ENCODE measurements around the gene CXCL13.

The CXCL13 gene

DNA sequence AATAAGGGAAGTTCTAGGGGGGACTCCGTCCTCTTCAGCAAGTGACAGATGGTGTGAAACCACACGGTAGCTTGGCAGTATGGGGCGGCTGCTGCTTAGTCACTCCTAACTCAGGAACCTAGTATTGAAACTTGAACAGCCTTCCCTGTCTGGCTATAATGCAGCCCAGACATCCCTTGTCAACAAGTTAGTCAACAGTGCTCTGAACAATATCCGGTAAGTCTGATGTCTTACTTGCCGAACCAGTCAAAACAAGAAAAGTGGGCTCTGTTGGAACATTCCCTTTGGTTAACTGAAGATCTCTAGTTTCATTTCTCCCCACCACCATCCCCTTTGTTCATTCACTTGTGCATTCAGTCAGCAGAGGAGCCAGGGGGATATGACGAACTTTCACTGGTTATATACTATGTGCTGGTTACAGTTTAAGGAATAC lies 18.7 kb upstream of the CXCL13 start:
- H3K4me3 Mint-ChIP-seq, result no peak overlapping the region
- TF ChIP-seq, protein P1, sequence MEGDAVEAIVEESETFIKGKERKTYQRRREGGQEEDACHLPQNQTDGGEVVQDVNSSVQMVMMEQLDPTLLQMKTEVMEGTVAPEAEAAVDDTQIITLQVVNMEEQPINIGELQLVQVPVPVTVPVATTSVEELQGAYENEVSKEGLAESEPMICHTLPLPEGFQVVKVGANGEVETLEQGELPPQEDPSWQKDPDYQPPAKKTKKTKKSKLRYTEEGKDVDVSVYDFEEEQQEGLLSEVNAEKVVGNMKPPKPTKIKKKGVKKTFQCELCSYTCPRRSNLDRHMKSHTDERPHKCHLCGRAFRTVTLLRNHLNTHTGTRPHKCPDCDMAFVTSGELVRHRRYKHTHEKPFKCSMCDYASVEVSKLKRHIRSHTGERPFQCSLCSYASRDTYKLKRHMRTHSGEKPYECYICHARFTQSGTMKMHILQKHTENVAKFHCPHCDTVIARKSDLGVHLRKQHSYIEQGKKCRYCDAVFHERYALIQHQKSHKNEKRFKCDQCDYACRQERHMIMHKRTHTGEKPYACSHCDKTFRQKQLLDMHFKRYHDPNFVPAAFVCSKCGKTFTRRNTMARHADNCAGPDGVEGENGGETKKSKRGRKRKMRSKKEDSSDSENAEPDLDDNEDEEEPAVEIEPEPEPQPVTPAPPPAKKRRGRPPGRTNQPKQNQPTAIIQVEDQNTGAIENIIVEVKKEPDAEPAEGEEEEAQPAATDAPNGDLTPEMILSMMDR (IDR thresholded peaks at IDR 0.05; ENCODE audit: unreplicated experiment in 3 of 3), result no peak
- H3K27me3 Mint-ChIP-seq (ENCODE audit: low read depth), result no peaks in the 10 kb centered on the region
- no peaks in the 10 kb centered on the region for H3K9me3 Mint-ChIP-seq
- H3K4me1 Mint-ChIP-seq, result peaks cover 5% of the 10 kb centered on the region
- H3K27ac Mint-ChIP-seq, result no peak overlapping the region
- no peaks in the 10 kb centered on the region for H3K36me3 Mint-ChIP-seq (ENCODE audit: low read depth)

DNA sequence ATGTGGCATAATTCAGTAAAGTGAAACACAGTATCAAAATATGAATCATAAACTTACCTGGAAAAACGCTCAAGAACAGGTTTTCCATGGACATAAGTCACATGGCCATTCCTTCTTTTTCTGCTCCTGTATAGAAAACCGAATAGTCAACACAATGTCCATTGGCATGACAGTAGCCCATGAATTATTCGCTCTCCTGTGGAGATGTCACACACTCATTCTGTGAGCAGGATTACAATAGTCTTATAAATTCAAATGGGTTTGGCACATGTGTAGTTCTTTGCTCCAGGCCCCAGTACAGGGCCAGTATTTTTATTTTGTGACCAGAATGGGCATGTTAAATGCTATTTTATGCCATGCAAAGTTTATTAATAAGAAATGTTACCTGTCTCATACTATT lies 15.1 kb upstream of the CXCL13 start:
- Mint-ChIP-seq H3K27ac (no peak overlapping the region), H3K9me3 (no peaks in the 10 kb centered on the region), H3K27me3 (ENCODE audit: low read depth) (no peaks in the 10 kb centered on the region), H3K4me3 (no peak overlapping the region), H3K4me1 (no peaks in the 10 kb centered on the region), H3K36me3 (ENCODE audit: low read depth) (no peaks in the 10 kb centered on the region)
- TF ChIP-seq, protein P1 (IDR thresholded peaks at IDR 0.05; ENCODE audit: unreplicated experiment in 3 of 3), result no peak

DNA sequence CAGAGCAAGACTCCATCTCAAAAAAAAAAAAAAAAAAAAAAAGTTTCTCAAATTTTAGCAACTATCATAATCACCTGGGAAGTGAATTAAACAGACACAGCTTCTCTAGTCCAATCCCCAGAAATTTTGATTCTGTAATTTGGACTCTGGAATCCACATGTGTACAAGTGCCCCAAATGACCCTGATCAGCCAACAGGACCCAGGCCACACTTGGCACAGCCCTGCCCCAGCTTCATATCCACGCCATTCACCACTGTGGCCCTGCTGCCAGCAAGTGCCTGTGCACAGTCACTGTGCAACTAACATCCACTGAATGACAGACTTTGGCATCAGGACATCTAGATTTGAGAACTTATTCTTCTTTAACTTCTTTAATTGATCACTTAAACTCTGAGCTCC lies 14.1 kb upstream of the CXCL13 start:
- Mint-ChIP-seq H3K27ac (no peak overlapping the region), H3K27me3 (ENCODE audit: low read depth) (no peaks in the 10 kb centered on the region), H3K36me3 (ENCODE audit: low read depth) (no peaks in the 10 kb centered on the region), H3K9me3 (no peaks in the 10 kb centered on the region), H3K4me1 (no peaks in the 10 kb centered on the region), H3K4me3 (no peak overlapping the region)
- TF ChIP-seq, protein P1 (IDR thresholded peaks at IDR 0.05; ENCODE audit: unreplicated experiment in 3 of 3), result no peak

DNA sequence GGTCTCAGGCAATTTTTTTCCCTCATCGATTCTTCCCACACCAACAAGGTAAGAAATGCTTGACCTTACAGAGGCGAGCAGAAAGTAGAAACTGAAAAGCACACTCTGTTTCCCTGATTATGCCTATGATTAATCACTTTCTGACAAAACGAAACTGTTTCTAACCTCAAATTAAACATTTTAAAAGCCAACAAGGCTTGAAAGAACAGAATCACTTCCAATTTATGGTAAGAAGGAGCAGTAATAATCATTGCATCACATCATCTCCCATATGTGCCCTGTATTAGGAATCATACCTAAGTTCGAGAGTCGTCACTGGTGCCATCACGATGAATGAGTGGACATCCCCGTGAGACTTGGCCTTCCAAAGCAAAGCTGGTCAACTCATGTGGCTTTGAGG lies 12.5 kb upstream of the CXCL13 start:
- Mint-ChIP-seq H3K27ac (no peak overlapping the region), H3K4me1 (no peaks in the 10 kb centered on the region), H3K4me3 (no peak overlapping the region), H3K27me3 (ENCODE audit: low read depth) (no peaks in the 10 kb centered on the region), H3K9me3 (no peaks in the 10 kb centered on the region), H3K36me3 (ENCODE audit: low read depth) (no peaks in the 10 kb centered on the region)
- TF ChIP-seq, protein P1 (IDR thresholded peaks at IDR 0.05; ENCODE audit: unreplicated experiment in 3 of 3), result no peak

DNA sequence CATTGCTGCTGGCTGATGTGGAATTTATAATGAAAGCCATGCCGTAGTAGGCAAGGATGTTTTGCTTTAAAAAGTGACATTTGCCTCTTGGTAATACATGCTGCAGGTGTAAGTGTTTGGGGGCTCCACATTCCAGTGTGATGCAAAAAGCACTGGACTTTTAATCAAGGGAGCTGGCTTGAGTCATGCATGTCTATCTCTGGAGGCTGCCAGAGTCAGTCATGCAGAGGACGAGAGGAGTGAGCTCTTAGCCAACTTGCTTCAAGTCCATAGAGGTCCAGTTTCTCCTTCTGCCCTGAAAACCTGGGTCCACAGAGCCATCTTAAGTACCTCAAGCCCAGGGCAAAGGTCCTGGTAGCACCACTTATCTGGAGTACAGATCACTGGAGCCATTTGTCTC lies 11.6 kb upstream of the CXCL13 start:
- TF ChIP-seq, protein P1 (IDR thresholded peaks at IDR 0.05; ENCODE audit: unreplicated experiment in 3 of 3), result no peak
- no peaks in the 10 kb centered on the region for H3K9me3 Mint-ChIP-seq
- H3K36me3 Mint-ChIP-seq (ENCODE audit: low read depth), result no peaks in the 10 kb centered on the region
- no peaks in the 10 kb centered on the region for H3K4me1 Mint-ChIP-seq
- no peak overlapping the region for H3K27ac Mint-ChIP-seq
- H3K27me3 Mint-ChIP-seq (ENCODE audit: low read depth), result no peaks in the 10 kb centered on the region
- no peak overlapping the region for H3K4me3 Mint-ChIP-seq

DNA sequence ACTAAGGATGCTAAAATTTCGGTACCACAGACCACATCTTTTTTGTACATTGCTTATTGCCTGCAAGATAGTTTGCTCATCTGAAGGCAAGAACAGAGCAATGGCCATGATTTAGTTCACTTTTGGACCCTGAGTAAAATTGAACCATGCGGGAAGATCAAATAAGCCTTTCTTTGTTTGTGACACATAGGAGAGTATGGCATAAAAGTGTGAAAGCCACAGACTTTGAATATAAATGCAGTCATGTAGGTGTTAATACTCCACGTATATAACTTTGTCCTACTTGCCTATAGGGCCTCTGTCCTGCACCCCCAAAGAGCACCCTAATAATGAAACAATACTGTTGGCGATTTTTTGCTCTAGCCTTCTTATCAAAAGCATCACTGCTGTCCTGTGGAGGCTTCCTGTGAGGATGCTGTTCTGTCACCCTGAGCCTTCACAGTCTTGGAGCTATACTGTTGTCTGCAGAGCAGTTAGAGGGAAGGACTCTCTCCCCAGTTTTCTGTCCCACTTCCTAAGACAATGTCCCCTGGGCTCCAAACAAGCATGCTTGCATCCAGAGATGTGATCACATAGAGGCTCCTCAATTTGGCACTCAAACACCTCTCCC lies 10.2 kb upstream of the CXCL13 start:
- no peaks in the 10 kb centered on the region for H3K36me3 Mint-ChIP-seq (ENCODE audit: low read depth)
- H3K27me3 Mint-ChIP-seq (ENCODE audit: low read depth), result no peaks in the 10 kb centered on the region
- H3K4me1 Mint-ChIP-seq, result no peaks in the 10 kb centered on the region
- H3K4me3 Mint-ChIP-seq, result no peak overlapping the region
- TF ChIP-seq, protein P1 (IDR thresholded peaks at IDR 0.05; ENCODE audit: unreplicated experiment in 3 of 3), result no peak
- no peaks in the 10 kb centered on the region for H3K9me3 Mint-ChIP-seq
- H3K27ac Mint-ChIP-seq, result no peak overlapping the region
